SK-N-SH treated with all-trans-retinoic acid at 6 μM for 48 hours (cell line): ENCODE data around the gene ITGB4.

Experiments
- ESRRG ChIP-seq: fragments of 250-450 bp; sonication (Bioruptor Pico); IDR thresholded peaks from 2 replicates; pipeline ENCODE4 v1.6.1; 2021; ENCODE audit warnings: mild to moderate bottlenecking
- GLIS3 ChIP-seq: fragments of 250-450 bp; sonication (Bioruptor Pico); IDR thresholded peaks from 2 replicates; pipeline ENCODE4 v1.5.0; 2020; ENCODE audit warnings: mild to moderate bottlenecking, moderate library complexity
- PATZ1 ChIP-seq: fragments of 250-450 bp; sonication (Bioruptor Pico); IDR thresholded peaks from 2 replicates; pipeline ENCODE4 v1.8.0; 2020; ENCODE audit warnings: mild to moderate bottlenecking, moderate library complexity, borderline replicate concordance

DNA sequence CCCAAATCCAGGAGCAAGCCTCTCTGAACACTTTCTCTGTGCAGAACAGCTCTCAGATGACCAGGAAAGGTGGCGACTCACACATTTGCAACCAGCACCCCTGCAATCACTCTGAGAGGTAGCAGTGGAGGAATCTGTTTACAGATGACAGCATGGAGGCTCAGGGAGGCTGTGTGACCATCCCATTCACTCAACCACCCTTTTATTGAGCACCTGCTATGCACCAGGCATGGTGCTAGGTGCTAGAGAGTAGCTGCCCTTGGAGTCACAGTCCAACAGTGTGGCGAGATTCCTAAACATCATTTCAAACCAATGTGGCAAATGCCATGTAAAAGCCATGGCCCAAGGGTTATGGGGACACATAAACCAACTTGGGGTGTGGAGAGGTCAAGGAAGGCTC lies 1.5 kb upstream of the ITGB4 start:
- no peak for TF ChIP-seq ESRRG (CRISPR knock-in tag)
- no peak for TF ChIP-seq PATZ1 (CRISPR knock-in tag)
- TF ChIP-seq GLIS3 = no peak
